Measurements from ENCODE around the gene NFATC1.

DNA sequence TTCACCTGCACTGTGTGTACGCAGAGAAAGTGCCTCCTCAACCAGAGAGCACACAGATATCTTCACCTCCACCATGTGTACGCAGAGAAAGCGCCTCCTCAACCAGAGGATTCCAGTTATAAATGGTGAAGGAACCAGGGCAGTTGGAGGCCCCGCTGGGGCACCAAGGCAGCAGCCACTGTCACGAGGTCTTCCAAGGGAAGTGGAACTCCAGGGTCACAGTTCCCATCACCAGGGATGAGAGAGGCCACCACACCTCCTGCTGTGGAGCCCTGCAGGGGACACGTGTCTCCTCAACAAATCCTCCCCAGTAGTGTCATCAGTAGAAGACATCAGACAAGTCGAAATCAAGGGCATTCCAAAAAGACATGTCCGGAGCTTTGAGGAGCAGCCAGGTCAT, 28.2 kb upstream of the NFATC1 start:
- TF ChIP-seq, protein P1, sequence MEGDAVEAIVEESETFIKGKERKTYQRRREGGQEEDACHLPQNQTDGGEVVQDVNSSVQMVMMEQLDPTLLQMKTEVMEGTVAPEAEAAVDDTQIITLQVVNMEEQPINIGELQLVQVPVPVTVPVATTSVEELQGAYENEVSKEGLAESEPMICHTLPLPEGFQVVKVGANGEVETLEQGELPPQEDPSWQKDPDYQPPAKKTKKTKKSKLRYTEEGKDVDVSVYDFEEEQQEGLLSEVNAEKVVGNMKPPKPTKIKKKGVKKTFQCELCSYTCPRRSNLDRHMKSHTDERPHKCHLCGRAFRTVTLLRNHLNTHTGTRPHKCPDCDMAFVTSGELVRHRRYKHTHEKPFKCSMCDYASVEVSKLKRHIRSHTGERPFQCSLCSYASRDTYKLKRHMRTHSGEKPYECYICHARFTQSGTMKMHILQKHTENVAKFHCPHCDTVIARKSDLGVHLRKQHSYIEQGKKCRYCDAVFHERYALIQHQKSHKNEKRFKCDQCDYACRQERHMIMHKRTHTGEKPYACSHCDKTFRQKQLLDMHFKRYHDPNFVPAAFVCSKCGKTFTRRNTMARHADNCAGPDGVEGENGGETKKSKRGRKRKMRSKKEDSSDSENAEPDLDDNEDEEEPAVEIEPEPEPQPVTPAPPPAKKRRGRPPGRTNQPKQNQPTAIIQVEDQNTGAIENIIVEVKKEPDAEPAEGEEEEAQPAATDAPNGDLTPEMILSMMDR (conservative IDR thresholded peaks at IDR 0.05), result no peak
- no peak for TF ChIP-seq ZFX (IDR thresholded peaks at IDR 0.05)

All from C4-2B (cell line).